OCI-LY7 (cell line): ENCODE data around the gene DDX10. TPM values are rescaled to one million over a fixed set of nuclear protein-coding genes. Genes with fewer than 3 reads are reported as not detected.

Source experiments
- BruUV-seq: library from RNA; stranded (reverse); fragments of 400-500 nt; replicated peaks from 2 replicates; lab custom pipeline; 2021; lab: Mats Ljungman, UMichigan
- CTCF ChIA-PET: fragments of 300-600 bp; sonication (Branson Sonifier 250); formaldehyde crosslinking; loops from one replicate; lab custom pipeline; 2022; ENCODE audit warnings: antibody characterized with exemption; ENCODE audit not compliant: unreplicated experiment; lab: Charles Lee
- POLR2A ChIA-PET: fragments of 300-600 bp; sonication (Branson Sonifier 250); formaldehyde crosslinking; loops from one replicate; lab custom pipeline; 2022; ENCODE audit warnings: antibody characterized with exemption; lab: Charles Lee
- DNase-seq: peaks from one replicate; pipeline ENCODE4 v3.0.0-alpha.2; 2015; ENCODE audit warnings: low spot score
- H2AFZ ChIP-seq: fragments of 200-600 bp; sonication (generic), shearing (Covaris generic); 2 replicates; pipeline ENCODE4 v1.6.1; 2014; ENCODE audit warnings: mild to moderate bottlenecking, antibody characterized with exemption, low read length, moderate library complexity
- H3K27ac ChIP-seq: fragments of 200-600 bp; sonication (generic); 2 replicates; pipeline ENCODE4 v1.5.1; 2014; ENCODE audit warnings: mixed run types, low read depth, mild to moderate bottlenecking, moderate library complexity, low read length, inconsistent platforms; ENCODE audit not compliant: poor library complexity, severe bottlenecking
- H3K36me3 ChIP-seq: fragments of 200-600 bp; sonication (generic); 2 replicates; pipeline ENCODE4 v1.6.1; 2014; ENCODE audit warnings: mild to moderate bottlenecking, antibody characterized with exemption, low read length, moderate library complexity, mixed read lengths; ENCODE audit not compliant: insufficient read depth
- H3K4me1 ChIP-seq: fragments of 200-600 bp; sonication (generic); 2 replicates; pipeline ENCODE4 v1.5.1; 2014; ENCODE audit warnings: mild to moderate bottlenecking, low read length; ENCODE audit not compliant: insufficient read depth, poor library complexity, severe bottlenecking
- H3K4me2 ChIP-seq: fragments of 200-600 bp; sonication (generic); 2 replicates; pipeline ENCODE4 v1.6.1; 2014; ENCODE audit warnings: mild to moderate bottlenecking, low read length
- H3K4me3 ChIP-seq: fragments of 200-600 bp; sonication (generic); 2 replicates; pipeline ENCODE4 v1.5.1; 2014; ENCODE audit warnings: mild to moderate bottlenecking, low read depth, low read length; ENCODE audit not compliant: poor library complexity, severe bottlenecking
- H3K79me2 ChIP-seq: fragments of 200-600 bp; sonication (generic); 2 replicates; pipeline ENCODE4 v1.6.1; 2016; ENCODE audit warnings: low read depth, mild to moderate bottlenecking, low read length, moderate library complexity, mixed read lengths; ENCODE audit not compliant: insufficient read depth
- H3K9me2 ChIP-seq: fragments of 200-600 bp; sonication (generic); 2 replicates; pipeline ENCODE4 v1.6.1; 2016; ENCODE audit warnings: mild to moderate bottlenecking, low read length, mixed read lengths; ENCODE audit not compliant: insufficient read depth
- H3K9me3 ChIP-seq: fragments of 200-600 bp; sonication (generic); 2 replicates; pipeline ENCODE4 v1.6.1; 2014; ENCODE audit warnings: mild to moderate bottlenecking, mixed run types, low read length, mixed read lengths
- H4K20me1 ChIP-seq: fragments of 200-600 bp; sonication (generic); 2 replicates; pipeline ENCODE4 v1.6.1; 2014; ENCODE audit warnings: mild to moderate bottlenecking, antibody characterized with exemption, low read length, moderate library complexity, mixed read lengths; ENCODE audit not compliant: insufficient read depth
- EZH2phosphoT487 ChIP-seq: fragments of 200-600 bp; sonication (generic); IDR thresholded peaks from 2 replicates; pipeline ENCODE4 v1.6.1; 2018; ENCODE audit warnings: low read depth, borderline replicate concordance, mild to moderate bottlenecking, mixed run types, antibody characterized with exemption, low read length, moderate library complexity, mixed read lengths
- intact Hi-C: fragments of 100-400 bp; cut with micrococcal nuclease; formaldehyde crosslinking; loops from one replicate; pipeline ENCODE4 v1.10.0; 2022; ENCODE audit not compliant: unreplicated experiment
- total RNA-seq, 2 experiments: library from RNA; depleted of rRNA in 1 of 2; stranded (reverse); fragments of >200 nt in 1 of 2; shearing (Covaris generic) in 1 of 2; gene quantifications; 2 replicates each; pipeline ENCODE4 v1.2.3, GENCODE V29; 2014 to 2022
- TF ChIP-seq, protein P1 (sequence below): fragments of 200-600 bp; sonication (generic); conservative IDR thresholded peaks from 2 replicates; pipeline ENCODE4 v1.5.1; 2014; ENCODE audit warnings: mild to moderate bottlenecking, antibody characterized with exemption, low read length, moderate library complexity, mixed read lengths

Gene DDX10
- total RNA-seq, 2 experiments from 2014 or later, result 46.5 to 48.7 TPM

DNA sequence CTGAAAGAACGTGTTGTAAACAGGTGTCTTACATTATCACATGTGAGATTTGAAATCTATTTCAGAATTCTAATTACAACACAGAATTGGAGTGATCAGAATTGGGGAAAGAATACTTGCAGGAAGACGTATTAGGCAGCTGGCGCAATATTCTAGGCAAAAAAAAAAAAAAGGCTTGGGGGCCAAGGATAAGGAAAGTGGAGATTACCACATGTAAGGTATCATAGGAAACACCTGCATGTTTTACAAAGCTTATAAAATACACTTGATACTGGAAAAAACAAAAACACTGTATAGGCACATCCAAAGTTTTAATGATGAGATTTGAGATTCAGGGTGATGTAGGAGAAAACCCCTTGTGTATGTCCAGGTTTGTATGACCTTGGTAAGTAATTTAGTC, 245.1 kb downstream of the DDX10 start:
- Histone ChIP-seq H4K20me1 (no peaks in the 10 kb centered on the region), H3K9me2 (no peaks in the 10 kb centered on the region), H3K4me1 (no peaks in the 10 kb centered on the region), H3K9me3 (no peaks in the 10 kb centered on the region), H3K79me2 (no peaks in the 10 kb centered on the region), H3K27ac (no peak overlapping the region), H3K4me2 (no peak overlapping the region), H3K4me3 (no peak overlapping the region), H2AFZ (no peak overlapping the region), H3K36me3 (no peaks in the 10 kb centered on the region)
- intact Hi-C loops, result no loop called here
- no TSS peak for BruUV-seq
- TF ChIP-seq EZH2phosphoT487, result no peak
- TF ChIP-seq, protein P1, sequence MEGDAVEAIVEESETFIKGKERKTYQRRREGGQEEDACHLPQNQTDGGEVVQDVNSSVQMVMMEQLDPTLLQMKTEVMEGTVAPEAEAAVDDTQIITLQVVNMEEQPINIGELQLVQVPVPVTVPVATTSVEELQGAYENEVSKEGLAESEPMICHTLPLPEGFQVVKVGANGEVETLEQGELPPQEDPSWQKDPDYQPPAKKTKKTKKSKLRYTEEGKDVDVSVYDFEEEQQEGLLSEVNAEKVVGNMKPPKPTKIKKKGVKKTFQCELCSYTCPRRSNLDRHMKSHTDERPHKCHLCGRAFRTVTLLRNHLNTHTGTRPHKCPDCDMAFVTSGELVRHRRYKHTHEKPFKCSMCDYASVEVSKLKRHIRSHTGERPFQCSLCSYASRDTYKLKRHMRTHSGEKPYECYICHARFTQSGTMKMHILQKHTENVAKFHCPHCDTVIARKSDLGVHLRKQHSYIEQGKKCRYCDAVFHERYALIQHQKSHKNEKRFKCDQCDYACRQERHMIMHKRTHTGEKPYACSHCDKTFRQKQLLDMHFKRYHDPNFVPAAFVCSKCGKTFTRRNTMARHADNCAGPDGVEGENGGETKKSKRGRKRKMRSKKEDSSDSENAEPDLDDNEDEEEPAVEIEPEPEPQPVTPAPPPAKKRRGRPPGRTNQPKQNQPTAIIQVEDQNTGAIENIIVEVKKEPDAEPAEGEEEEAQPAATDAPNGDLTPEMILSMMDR, result no peak
- no peak for DNase-seq
- ChIA-PET CTCF (no interaction called here), POLR2A (no interaction called here)

DNA sequence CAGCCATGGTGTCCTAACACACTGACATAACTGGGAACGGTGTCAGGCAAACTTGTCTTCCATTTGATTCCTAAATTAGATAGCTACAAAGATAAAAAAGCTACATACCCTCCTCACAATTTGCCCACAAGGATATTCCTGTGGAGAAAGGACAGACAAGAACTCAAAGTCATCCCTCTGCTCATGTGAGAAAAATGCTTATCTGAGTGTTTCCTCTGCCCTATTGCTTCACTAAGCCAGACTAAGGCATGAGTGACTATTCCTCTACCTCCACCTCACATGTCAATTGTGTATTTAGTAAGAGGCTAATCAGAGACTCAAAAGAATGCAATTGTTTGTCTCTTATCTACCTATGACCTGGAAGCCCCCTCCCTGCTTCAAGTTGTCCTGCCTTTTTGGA, 247.7 kb downstream of the DDX10 start:
- H3K79me2 ChIP-seq, result no peaks in the 10 kb centered on the region
- no peaks in the 10 kb centered on the region for H3K9me3 ChIP-seq
- ChIA-PET CTCF (no interaction called here), POLR2A (no interaction called here)
- H3K9me2 ChIP-seq, result no peaks in the 10 kb centered on the region
- H4K20me1 ChIP-seq, result no peaks in the 10 kb centered on the region
- BruUV-seq, result no TSS peak
- DNase-seq, result no peak
- intact Hi-C loops, result no loop called here
- H3K4me3 ChIP-seq, result no peak overlapping the region
- H3K27ac ChIP-seq, result no peak overlapping the region
- peaks cover 2% of the 10 kb centered on the region; the same call in 1 of the 2 replicates for H3K36me3 ChIP-seq
- no peak overlapping the region for H3K4me2 ChIP-seq
- no peak overlapping the region for H2AFZ ChIP-seq
- TF ChIP-seq EZH2phosphoT487, result no peak
- TF ChIP-seq, protein P1, result no peak
- H3K4me1 ChIP-seq, result no peaks in the 10 kb centered on the region

DNA sequence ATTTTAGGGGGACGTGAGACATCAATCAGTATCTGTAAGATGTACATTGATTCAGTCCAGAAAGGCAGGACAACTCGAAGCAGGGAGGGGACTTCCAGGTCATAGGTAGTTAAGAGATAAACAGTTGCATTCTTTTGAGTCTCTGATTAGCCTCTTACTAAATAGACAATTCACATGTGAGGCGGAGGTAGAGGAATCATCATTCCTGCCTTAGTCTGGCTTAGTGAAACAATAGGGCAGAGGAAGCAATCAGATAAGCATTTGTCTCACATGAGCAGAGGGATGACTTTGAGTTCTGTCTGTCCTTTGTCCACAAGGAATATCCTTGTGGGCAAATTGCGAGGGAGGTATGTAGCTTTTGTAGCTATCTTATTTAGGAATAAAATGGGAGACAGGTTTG, 248.3 kb downstream of the DDX10 start:
- Histone ChIP-seq H3K36me3 (peaks cover 8% of the 10 kb centered on the region; the same call in 1 of the 2 replicates), H3K4me2 (no peak overlapping the region), H3K27ac (no peak overlapping the region), H3K4me3 (no peak overlapping the region), H3K4me1 (no peaks in the 10 kb centered on the region), H4K20me1 (no peaks in the 10 kb centered on the region), H3K9me2 (no peaks in the 10 kb centered on the region), H3K9me3 (no peaks in the 10 kb centered on the region), H3K79me2 (no peaks in the 10 kb centered on the region), H2AFZ (no peak overlapping the region)
- intact Hi-C loops, result no loop called here
- no peak for DNase-seq
- CTCF ChIA-PET, result no interaction called here
- TF ChIP-seq, protein P1, result no peak
- no peak for TF ChIP-seq EZH2phosphoT487
- POLR2A ChIA-PET, result interaction anchor here (0.6 kb wide), 2 partner anchors 84 to 385 kb away, joined by 3 read pairs; no protein-coding TSS in a partner anchor
- no TSS peak for BruUV-seq
